ENCODE results near the gene MAP3K2. TPM values are rescaled to one million over a fixed set of nuclear protein-coding genes. Genes with fewer than 3 reads are reported as not detected.
A peak's percentile ranks its signal among the peaks of the same experiment; 100 is the strongest.

The MAP3K2 gene
- total and polyA plus RNA-seq, 5 donors from 2014 or later, result 48.4 to 95.7 (median 50.6) TPM

DNA sequence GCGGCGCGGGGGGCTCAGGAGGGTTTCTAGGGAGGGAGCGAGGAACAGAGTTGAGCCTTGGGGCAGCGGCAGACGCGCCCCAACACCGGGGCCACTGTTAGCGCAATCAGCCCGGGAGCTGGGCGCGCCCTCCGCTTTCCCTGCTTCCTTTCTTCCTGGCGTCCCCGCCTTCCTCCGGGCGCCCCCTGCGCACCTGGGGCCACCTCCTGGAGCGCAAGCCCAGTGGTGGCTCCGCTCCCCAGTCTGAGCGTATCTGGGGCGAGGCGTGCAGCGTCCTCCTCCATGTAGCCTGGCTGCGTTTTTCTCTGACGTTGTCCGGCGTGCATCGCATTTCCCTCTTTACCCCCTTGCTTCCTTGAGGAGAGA lies 35.7 kb upstream of the MAP3K2 start:
- Mint-ChIP-seq H3K4me1 (peaks cover 3 to 15% (median 8%) of the 10 kb centered on the region in 4 donors), H3K4me3 (peak overlapping the region in 2 of 4 donors; percentile 4 to 13), H3K36me3 (no peaks in the 10 kb centered on the region), H3K27me3 (peaks cover 34% of the 10 kb centered on the region), H3K27ac (no peak overlapping the region), H3K9me3 (no peaks in the 10 kb centered on the region)
- H3K27ac ChIP-seq (ENCODE audit: insufficient read depth, low read length, poor library complexity, severe bottlenecking), result no peak overlapping the region
- H3K36me3 ChIP-seq (ENCODE audit: control insufficient read depth, insufficient read depth, low read length), result no peaks in the 10 kb centered on the region
- peak; percentile 26 to 29 for ATAC-seq (ENCODE audit: low read depth in 2 of 2)
- DNase-seq, result peak in 1 of 3 donors; percentile 6
- no peaks in the 10 kb centered on the region for H3K9me3 ChIP-seq (ENCODE audit: control insufficient read depth in 2 of 2, low read length in 2 of 2)
- H3K4me3 ChIP-seq (ENCODE audit: low read depth, low read length), result no peak overlapping the region
- peaks cover 13% of the 10 kb centered on the region for H3K4me1 ChIP-seq (ENCODE audit: control insufficient read depth, insufficient read depth, low read length, poor library complexity, severe bottlenecking)
- peaks cover 9% of the 10 kb centered on the region for H3K27me3 ChIP-seq (ENCODE audit: control insufficient read depth, insufficient read depth, low read length)

DNA sequence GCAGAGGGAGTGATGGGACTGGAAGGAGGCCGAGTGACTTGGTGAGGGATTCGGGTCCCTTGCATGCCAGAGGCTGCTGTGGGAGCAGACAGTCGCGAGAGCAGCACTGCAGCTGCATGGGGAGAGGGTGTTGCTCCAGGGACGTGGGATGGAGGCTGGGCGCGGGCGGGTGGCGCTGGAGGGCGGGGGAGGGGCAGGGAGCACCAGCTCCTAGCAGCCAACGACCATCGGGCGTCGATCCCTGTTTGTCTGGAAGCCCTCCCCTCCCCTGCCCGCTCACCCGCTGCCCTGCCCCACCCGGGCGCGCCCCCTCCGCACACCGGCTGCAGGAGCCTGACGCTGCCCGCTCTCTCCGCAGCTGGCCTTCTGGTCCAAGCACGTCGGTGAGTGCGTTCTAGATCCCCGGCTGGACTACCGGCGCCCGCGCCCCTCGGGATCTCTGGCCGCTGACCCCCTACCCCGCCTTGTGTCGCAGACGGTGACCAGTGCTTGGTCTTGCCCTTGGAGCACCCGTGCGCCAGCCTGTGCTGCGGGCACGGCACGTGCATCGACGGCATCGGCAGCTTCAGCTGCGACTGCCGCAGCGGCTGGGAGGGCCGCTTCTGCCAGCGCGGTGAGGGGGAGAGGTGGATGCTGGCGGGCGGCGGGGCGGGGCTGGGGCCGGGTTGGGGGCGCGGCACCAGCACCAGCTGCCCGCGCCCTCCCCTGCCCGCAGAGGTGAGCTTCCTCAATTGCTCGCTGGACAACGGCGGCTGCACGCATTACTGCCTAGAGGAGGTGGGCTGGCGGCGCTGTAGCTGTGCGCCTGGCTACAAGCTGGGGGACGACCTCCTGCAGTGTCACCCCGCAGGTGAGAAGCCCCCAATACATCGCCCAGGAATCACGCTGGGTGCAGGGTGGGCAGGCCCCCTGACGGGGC lies 35.0 kb upstream of the MAP3K2 start:
- Mint-ChIP-seq H3K27me3 (peaks cover 34% of the 10 kb centered on the region), H3K4me1 (peaks cover 3 to 15% (median 8%) of the 10 kb centered on the region in 4 donors), H3K9me3 (no peaks in the 10 kb centered on the region), H3K4me3 (no peak overlapping the region), H3K27ac (no peak overlapping the region), H3K36me3 (no peaks in the 10 kb centered on the region)
- Histone ChIP-seq H3K9me3 (ENCODE audit: control insufficient read depth in 2 of 2, low read length in 2 of 2) (no peaks in the 10 kb centered on the region), H3K4me3 (ENCODE audit: low read depth, low read length) (no peak overlapping the region), H3K27ac (ENCODE audit: insufficient read depth, low read length, poor library complexity, severe bottlenecking) (no peak overlapping the region), H3K4me1 (ENCODE audit: control insufficient read depth, insufficient read depth, low read length, poor library complexity, severe bottlenecking) (peaks cover 13% of the 10 kb centered on the region), H3K36me3 (ENCODE audit: control insufficient read depth, insufficient read depth, low read length) (no peaks in the 10 kb centered on the region), H3K27me3 (ENCODE audit: control insufficient read depth, insufficient read depth, low read length) (peaks cover 9% of the 10 kb centered on the region)
- DNase-seq (peak in 2 of 3 donors; percentile 16 to 42), ATAC-seq (ENCODE audit: low read depth in 2 of 2) (peak; percentile 49 to 58)

DNA sequence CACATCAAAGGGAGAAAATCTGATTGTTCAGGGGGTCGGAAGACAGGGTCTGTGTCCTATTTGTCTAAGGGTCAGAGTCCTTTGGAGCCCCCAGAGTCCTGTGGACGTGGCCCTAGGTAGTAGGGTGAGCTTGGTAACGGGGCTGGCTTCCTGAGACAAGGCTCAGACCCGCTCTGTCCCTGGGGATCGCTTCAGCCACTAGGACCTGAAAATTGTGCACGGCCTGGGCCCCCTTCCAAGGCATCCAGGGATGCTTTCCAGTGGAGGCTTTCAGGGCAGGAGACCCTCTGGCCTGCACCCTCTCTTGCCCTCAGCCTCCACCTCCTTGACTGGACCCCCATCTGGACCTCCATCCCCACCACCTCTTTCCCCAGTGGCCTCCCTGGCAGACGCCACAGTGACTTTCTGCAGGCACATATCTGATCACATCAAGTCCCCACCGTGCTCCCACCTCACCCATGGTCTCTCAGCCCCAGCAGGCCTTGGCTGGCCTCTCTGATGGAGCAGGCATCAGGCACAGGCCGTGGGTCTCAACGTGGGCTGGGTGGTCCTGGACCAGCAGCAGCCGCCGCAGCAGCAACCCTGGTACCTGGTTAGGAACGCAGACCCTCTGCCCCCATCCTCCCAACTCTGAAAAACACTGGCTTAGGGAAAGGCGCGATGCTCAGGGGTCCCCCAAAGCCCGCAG lies 34.2 kb upstream of the MAP3K2 start:
- Mint-ChIP-seq H3K27ac (no peak overlapping the region), H3K36me3 (no peaks in the 10 kb centered on the region), H3K9me3 (no peaks in the 10 kb centered on the region), H3K27me3 (peaks cover 34% of the 10 kb centered on the region), H3K4me3 (no peak overlapping the region), H3K4me1 (peaks cover 3 to 21% (median 9%) of the 10 kb centered on the region in 4 donors)
- ATAC-seq (ENCODE audit: low read depth in 2 of 2) (no peak), DNase-seq (no peak)
- Histone ChIP-seq H3K27ac (ENCODE audit: insufficient read depth, low read length, poor library complexity, severe bottlenecking) (no peak overlapping the region), H3K27me3 (ENCODE audit: control insufficient read depth, insufficient read depth, low read length) (peaks cover 9% of the 10 kb centered on the region), H3K9me3 (ENCODE audit: control insufficient read depth in 2 of 2, low read length in 2 of 2) (no peaks in the 10 kb centered on the region), H3K4me3 (ENCODE audit: low read depth, low read length) (no peak overlapping the region), H3K36me3 (ENCODE audit: control insufficient read depth, insufficient read depth, low read length) (no peaks in the 10 kb centered on the region), H3K4me1 (ENCODE audit: control insufficient read depth, insufficient read depth, low read length, poor library complexity, severe bottlenecking) (peaks cover 13% of the 10 kb centered on the region)

DNA sequence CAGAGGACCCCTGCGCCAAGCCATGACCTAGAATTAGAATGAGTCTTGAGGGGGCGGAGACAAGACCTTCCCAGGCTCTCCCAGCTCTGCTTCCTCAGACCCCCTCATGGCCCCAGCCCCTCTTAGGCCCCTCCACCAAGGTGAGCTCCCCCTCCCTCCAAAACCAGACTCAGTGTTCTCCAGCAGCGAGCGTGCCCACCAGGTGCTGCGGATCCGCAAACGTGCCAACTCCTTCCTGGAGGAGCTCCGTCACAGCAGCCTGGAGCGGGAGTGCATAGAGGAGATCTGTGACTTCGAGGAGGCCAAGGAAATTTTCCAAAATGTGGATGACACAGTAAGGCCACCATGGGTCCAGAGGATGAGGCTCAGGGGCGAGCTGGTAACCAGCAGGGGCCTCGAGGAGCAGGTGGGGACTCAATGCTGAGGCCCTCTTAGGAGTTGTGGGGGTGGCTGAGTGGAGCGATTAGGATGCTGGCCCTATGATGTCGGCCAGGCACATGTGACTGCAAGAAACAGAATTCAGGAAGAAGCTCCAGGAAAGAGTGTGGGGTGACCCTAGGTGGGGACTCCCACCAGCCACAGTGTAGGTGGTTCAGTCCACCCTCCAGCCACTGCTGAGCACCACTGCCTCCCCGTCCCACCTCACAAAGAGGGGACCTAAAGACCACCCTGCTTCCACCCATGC lies 33.5 kb upstream of the MAP3K2 start:
- no peak overlapping the region for H3K27ac Mint-ChIP-seq
- H3K36me3 ChIP-seq (ENCODE audit: control insufficient read depth, insufficient read depth, low read length), result no peaks in the 10 kb centered on the region
- no peak overlapping the region for H3K27ac ChIP-seq (ENCODE audit: insufficient read depth, low read length, poor library complexity, severe bottlenecking)
- peak overlapping the region in 2 of 4 donors; percentile 8 to 28 for H3K4me3 Mint-ChIP-seq
- H3K4me1 ChIP-seq (ENCODE audit: control insufficient read depth, insufficient read depth, low read length, poor library complexity, severe bottlenecking), result peaks cover 19% of the 10 kb centered on the region
- no peaks in the 10 kb centered on the region for H3K9me3 ChIP-seq (ENCODE audit: control insufficient read depth in 2 of 2, low read length in 2 of 2)
- H3K9me3 Mint-ChIP-seq, result no peaks in the 10 kb centered on the region
- no peak overlapping the region for H3K4me3 ChIP-seq (ENCODE audit: low read depth, low read length)
- peaks cover 7 to 28% (median 13%) of the 10 kb centered on the region in 4 donors for H3K4me1 Mint-ChIP-seq
- H3K27me3 ChIP-seq (ENCODE audit: control insufficient read depth, insufficient read depth, low read length), result peaks cover 9% of the 10 kb centered on the region
- no peaks in the 10 kb centered on the region for H3K36me3 Mint-ChIP-seq
- DNase-seq (no peak), ATAC-seq (ENCODE audit: low read depth in 2 of 2) (no peak)
- H3K27me3 Mint-ChIP-seq, result peaks cover 34% of the 10 kb centered on the region

DNA sequence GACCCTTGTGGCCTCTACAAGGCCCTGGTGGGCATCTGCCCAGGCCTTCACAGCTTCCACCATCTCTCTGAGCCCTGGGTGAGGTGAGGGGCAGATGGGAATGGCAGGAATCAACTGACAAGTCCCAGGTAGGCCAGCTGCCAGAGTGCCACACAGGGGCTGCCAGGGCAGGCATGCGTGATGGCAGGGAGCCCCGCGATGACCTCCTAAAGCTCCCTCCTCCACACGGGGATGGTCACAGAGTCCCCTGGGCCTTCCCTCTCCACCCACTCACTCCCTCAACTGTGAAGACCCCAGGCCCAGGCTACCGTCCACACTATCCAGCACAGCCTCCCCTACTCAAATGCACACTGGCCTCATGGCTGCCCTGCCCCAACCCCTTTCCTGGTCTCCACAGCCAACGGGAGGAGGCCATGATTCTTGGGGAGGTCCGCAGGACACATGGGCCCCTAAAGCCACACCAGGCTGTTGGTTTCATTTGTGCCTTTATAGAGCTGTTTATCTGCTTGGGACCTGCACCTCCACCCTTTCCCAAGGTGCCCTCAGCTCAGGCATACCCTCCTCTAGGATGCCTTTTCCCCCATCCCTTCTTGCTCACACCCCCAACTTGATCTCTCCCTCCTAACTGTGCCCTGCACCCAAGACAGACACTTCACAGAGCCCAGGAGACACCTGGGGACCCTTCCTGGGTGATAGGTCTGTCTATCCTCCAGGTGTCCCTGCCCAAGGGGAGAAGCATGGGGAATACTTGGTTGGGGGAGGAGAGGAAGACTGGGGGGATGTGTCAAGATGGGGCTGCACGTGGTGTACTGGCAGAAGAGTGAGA lies 32.5 kb upstream of the MAP3K2 start:
- Mint-ChIP-seq H3K4me1 (peaks cover 7 to 34% (median 16%) of the 10 kb centered on the region in 4 donors), H3K27ac (no peak overlapping the region), H3K36me3 (no peaks in the 10 kb centered on the region), H3K27me3 (peaks cover 27% of the 10 kb centered on the region), H3K4me3 (peak overlapping the region in 1 of 4 donors; percentile 64), H3K9me3 (no peaks in the 10 kb centered on the region)
- Histone ChIP-seq H3K27ac (ENCODE audit: insufficient read depth, low read length, poor library complexity, severe bottlenecking) (no peak overlapping the region), H3K27me3 (ENCODE audit: control insufficient read depth, insufficient read depth, low read length) (peaks cover 9% of the 10 kb centered on the region), H3K4me1 (ENCODE audit: control insufficient read depth, insufficient read depth, low read length, poor library complexity, severe bottlenecking) (peaks cover 27% of the 10 kb centered on the region), H3K4me3 (ENCODE audit: low read depth, low read length) (no peak overlapping the region), H3K9me3 (ENCODE audit: control insufficient read depth in 2 of 2, low read length in 2 of 2) (no peaks in the 10 kb centered on the region), H3K36me3 (ENCODE audit: control insufficient read depth, insufficient read depth, low read length) (no peaks in the 10 kb centered on the region)
- DNase-seq (no peak), ATAC-seq (ENCODE audit: low read depth in 2 of 2) (no peak)

DNA sequence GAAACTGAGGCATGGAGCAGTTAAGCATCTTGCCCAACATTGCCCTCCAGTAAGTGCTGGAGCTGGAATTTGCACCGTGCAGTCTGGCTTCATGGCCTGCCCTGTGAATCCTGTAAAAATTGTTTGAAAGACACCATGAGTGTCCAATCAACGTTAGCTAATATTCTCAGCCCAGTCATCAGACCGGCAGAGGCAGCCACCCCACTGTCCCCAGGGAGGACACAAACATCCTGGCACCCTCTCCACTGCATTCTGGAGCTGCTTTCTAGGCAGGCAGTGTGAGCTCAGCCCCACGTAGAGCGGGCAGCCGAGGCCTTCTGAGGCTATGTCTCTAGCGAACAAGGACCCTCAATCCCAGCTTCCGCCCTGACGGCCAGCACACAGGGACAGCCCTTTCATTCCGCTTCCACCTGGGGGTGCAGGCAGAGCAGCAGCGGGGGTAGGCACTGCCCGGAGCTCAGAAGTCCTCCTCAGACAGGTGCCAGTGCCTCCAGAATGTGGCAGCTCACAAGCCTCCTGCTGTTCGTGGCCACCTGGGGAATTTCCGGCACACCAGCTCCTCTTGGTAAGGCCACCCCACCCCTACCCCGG lies 31.8 kb upstream of the MAP3K2 start:
- H3K36me3 Mint-ChIP-seq, result no peaks in the 10 kb centered on the region
- H3K9me3 Mint-ChIP-seq, result no peaks in the 10 kb centered on the region
- H3K4me3 Mint-ChIP-seq, result no peak overlapping the region
- DNase-seq (no peak), ATAC-seq (ENCODE audit: low read depth in 2 of 2) (no peak)
- H3K4me1 Mint-ChIP-seq, result peaks cover 7 to 34% (median 16%) of the 10 kb centered on the region in 4 donors
- peaks cover 26% of the 10 kb centered on the region for H3K27me3 Mint-ChIP-seq
- Histone ChIP-seq H3K4me3 (ENCODE audit: low read depth, low read length) (no peak overlapping the region), H3K27ac (ENCODE audit: insufficient read depth, low read length, poor library complexity, severe bottlenecking) (no peak overlapping the region), H3K9me3 (ENCODE audit: control insufficient read depth in 2 of 2, low read length in 2 of 2) (no peaks in the 10 kb centered on the region), H3K4me1 (ENCODE audit: control insufficient read depth, insufficient read depth, low read length, poor library complexity, severe bottlenecking) (peaks cover 27% of the 10 kb centered on the region), H3K27me3 (ENCODE audit: control insufficient read depth, insufficient read depth, low read length) (peaks cover 9% of the 10 kb centered on the region), H3K36me3 (ENCODE audit: control insufficient read depth, insufficient read depth, low read length) (no peaks in the 10 kb centered on the region)
- H3K27ac Mint-ChIP-seq, result peak overlapping the region in 1 of 3 donors; percentile 5

DNA sequence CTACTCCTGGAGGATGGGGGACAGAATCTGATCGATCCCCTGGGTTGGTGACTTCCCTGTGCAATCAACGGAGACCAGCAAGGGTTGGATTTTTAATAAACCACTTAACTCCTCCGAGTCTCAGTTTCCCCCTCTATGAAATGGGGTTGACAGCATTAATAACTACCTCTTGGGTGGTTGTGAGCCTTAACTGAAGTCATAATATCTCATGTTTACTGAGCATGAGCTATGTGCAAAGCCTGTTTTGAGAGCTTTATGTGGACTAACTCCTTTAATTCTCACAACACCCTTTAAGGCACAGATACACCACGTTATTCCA lies 31.3 kb upstream of the MAP3K2 start:
- DNase-seq (no peak), ATAC-seq (ENCODE audit: low read depth in 2 of 2) (no peak)
- Mint-ChIP-seq H3K9me3 (no peaks in the 10 kb centered on the region), H3K27me3 (peaks cover 25% of the 10 kb centered on the region), H3K4me3 (no peak overlapping the region), H3K36me3 (no peaks in the 10 kb centered on the region), H3K4me1 (peaks cover 6 to 34% (median 19%) of the 10 kb centered on the region in 4 donors), H3K27ac (no peak overlapping the region)
- no peak overlapping the region for H3K27ac ChIP-seq (ENCODE audit: insufficient read depth, low read length, poor library complexity, severe bottlenecking)
- peaks cover 27% of the 10 kb centered on the region for H3K4me1 ChIP-seq (ENCODE audit: control insufficient read depth, insufficient read depth, low read length, poor library complexity, severe bottlenecking)
- peaks cover 9% of the 10 kb centered on the region for H3K27me3 ChIP-seq (ENCODE audit: control insufficient read depth, insufficient read depth, low read length)
- H3K36me3 ChIP-seq (ENCODE audit: control insufficient read depth, insufficient read depth, low read length), result no peaks in the 10 kb centered on the region
- H3K4me3 ChIP-seq (ENCODE audit: low read depth, low read length), result no peak overlapping the region
- H3K9me3 ChIP-seq (ENCODE audit: control insufficient read depth in 2 of 2, low read length in 2 of 2), result no peaks in the 10 kb centered on the region

All from CD4-positive, CD25-positive, alpha-beta regulatory T cell (primary cell).